Hepatic stellate cell (primary cell): ENCODE measurements around the gene RCAN2.

Experiments
- DNase-seq: peaks from one replicate; pipeline ENCODE4 v3.0.0; 2011; ENCODE audit warnings: low spot score

RCAN2 gene

DNA sequence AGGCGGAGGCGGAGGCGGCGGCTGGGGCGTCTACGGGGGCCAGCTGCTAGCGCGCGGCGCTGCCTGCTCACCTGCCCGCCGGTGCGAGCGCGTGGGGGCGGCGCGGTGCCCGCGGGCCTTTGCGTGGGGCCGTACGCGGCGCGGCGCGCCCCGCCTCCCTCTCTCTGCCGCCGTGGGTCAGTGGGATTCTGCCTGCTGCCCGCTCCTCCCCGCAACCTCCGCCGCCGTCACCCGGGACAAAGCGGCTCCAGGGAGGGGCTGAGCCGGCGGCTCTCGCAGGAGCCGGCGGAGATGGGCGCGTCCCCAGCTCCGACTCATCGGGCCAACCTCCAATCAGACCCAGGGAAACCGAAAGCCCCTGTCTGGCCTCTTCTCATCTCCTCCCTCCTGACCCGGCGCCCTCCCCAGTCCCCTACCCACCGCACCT is at the start of gene RCAN2:
RCAN2 (minus strand) TSS at position 249 of the 427 bp plus-strand sequence.
- DNase-seq, result peak; percentile 83

GRCh38 chr6:46539866-46540265 is 48.6 kb upstream of the RCAN2 start:
- DNase-seq, result no peak

DNA sequence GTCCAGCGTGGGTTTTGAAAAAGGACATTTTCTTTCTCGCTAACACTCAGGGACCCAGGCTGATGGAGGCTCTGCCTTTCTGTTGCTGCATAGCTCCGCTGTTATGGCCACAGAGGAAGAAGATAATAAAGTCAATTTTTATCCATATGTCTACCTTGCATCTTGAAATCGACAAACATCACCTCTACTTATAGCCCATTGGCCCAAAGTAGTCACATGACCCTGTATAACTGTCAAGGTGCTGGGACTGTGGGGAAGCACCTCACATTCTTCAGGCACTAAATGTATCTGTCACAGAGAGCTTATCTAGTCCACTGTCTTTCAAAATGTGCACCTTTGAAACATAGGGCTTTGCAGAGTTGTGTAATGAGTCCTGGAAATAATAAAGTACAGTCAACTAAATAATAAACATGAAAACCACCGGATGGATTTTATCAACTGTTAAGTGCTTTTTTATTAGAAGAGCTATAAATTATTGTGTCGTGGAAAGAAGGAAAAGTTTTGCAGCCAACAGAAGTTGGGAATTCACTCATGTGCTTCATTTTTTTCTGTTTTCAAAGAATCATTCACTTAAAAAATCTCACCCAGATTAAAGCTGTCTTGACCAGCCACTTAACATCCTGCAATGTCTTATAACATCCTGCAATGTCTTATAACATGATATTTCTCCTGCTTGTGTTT is 47.7 kb upstream of the RCAN2 start:
- no peak for DNase-seq

- peak; percentile 6 for DNase-seq
Measured at GRCh38 chr6:46530896-46531295, 39.6 kb upstream of the RCAN2 start.

DNA sequence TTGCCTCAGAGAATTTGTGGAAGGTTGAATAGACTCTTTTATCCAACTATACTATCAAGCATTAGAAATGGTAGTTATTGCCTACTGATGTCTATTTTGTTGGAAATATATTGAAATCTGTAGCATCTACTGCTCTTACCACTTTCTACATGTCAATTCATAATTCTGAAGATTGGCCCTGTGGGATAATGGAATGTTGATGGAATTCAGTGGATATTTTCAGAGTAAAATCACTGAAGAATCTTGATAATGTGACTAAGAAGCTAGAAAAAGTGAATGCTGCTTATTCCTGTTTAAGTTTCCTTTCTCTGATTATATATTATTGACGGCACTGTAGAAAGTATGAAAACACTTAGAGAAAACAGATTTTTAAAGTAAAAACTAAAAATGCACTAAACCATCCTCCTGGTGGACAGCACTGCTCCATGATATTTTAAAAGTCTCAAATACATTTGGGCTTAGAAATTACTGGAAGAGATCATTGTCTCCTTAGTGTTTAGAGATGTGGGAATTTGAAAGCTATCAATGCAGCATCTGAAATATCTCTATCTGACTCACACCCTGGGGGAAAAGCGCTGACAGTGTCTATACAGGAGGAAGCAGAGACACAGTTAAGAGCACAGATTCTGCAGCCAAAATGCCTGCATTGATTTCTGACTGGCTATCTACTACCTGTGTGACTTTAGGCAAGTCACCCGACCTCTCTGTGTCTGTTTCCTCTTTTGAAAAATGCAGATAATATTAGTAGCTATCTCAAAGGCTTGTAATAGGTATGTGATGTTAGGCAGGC is 37.9 kb upstream of the RCAN2 start:
- peak; percentile 8 for DNase-seq

DNA sequence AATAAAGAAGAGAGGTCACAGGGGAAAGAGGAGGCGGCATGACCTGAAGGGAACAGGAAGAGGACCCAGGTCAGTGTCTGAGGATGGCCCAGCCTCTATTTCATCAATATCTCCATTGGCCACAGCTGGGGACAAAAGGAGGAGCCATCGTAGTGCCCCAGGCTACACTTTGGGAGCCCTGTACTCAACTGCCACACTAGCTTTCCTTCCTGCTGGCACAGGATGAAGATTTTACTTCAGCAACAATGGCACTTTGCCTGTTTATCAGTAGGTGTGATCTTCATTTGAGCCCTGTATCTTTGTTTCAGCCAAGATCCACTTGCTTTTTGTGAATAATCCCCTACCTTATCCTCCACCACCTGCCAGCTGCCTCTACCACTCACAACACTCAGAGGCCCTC is 35.4 kb upstream of the RCAN2 start:
- DNase-seq, result no peak

- no peak for DNase-seq
Measured at GRCh38 chr6:46525583-46525982, 34.3 kb upstream of the RCAN2 start.

- DNase-seq, result peak; percentile 9
Measured at GRCh38 chr6:46521464-46521971, 30.3 kb upstream of the RCAN2 start.

DNA sequence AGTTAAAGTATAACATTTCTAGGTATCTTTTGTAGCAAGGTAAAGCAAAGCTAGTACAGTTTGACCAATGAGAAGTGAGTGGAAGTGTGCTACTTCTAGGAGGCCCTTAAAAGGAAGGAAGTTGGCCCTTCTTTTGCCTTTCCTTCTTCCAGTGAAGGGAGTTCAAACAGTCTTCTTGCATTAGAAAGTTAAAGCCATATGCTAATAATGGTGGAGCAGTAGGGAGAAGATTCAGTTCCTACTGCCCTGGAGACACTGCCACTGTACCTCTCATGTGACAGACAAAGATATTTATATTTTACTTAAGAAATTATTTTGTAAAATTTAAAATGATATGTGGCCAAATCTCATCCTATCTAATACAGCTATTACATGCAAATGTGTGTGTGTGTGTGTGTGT is 26.0 kb upstream of the RCAN2 start:
- DNase-seq, result no peak

DNA sequence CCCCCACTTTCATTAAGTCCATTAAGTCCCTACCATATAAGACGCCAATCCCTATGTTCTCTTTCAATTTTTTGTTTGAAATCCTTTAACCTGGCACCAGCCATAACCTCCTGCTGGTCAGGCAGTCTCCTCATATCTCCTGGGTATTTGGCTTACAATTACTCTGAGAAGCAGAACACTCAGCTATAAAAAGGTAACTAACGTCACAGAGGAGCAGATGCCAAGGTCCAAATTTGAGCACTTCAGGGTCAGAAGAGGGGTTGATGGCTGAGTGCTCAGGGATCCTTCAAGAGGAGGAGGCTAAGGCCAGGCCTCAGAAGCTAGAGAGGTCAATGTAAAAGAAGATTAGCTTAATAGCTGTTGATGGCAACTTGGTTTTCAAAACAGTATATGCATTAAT is 22.3 kb upstream of the RCAN2 start:
- DNase-seq, result no peak

- no peak for DNase-seq
Measured at GRCh38 chr6:46511320-46511719, 20.1 kb upstream of the RCAN2 start.

- peak; percentile 25 for DNase-seq
Measured at GRCh38 chr6:46510651-46511050, 19.4 kb upstream of the RCAN2 start.

DNA sequence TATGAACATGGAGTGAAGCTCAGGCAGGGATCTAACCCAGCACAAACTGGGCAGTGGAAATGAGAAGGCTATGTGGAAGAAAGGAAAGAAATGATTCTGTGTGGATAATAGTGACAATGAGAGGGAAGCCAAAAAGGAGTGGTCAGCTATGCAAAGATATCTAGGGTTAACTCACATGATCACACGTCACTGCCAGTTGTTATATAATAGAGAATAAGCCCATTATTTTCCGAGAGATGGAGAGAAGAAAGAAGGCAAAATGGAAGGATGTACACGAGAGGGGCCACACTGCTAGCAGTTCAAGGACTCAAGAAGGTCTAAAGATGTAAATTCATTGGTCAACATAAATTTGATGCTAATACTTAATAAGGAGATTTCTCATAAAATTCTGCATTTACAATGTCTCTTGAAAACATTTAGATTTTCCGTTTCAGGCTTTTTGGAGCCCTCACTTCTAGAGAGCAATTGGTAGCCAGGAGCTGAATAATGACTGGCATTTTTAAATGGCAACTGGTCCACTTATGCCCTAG is 18.8 kb upstream of the RCAN2 start:
- DNase-seq, result no peak

DNA sequence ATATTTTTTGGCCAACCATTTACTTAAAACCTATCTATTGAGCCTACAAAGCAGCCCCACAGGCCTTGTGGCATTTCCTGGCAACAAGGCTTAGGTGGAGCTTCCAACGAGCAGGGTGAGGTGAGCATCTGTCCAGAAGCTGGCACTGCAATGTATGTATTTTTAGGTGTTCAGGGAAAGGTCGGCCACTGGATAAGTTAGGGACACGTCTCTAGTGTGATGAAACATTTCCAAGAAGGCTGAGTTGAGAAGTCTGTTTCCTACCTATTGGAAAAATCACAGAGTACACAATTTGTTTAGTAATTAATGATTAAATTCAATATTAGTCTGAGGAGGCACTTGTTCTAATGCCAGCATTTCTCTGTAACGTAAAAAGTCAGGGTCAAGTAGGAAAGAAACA is 17.8 kb upstream of the RCAN2 start:
- DNase-seq, result no peak

DNA sequence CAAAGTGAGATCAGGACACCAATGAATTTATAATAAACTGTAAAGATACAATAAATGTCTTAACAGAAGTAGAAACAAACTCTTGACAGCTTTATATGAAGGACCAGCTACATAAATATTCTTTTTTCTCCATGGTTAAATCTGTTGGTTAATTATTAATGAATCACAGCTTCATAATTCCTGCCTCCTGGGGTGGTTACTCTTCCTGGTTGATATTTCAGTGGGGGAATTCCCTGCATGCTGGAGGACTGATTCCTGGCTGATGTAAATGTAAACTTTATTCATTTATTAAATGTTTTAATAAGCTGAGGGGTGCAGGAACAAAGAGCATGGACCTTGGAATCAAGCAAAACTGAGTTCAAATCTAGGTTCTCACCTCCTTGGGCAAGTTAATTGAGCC is 16.2 kb upstream of the RCAN2 start:
- no peak for DNase-seq

DNA sequence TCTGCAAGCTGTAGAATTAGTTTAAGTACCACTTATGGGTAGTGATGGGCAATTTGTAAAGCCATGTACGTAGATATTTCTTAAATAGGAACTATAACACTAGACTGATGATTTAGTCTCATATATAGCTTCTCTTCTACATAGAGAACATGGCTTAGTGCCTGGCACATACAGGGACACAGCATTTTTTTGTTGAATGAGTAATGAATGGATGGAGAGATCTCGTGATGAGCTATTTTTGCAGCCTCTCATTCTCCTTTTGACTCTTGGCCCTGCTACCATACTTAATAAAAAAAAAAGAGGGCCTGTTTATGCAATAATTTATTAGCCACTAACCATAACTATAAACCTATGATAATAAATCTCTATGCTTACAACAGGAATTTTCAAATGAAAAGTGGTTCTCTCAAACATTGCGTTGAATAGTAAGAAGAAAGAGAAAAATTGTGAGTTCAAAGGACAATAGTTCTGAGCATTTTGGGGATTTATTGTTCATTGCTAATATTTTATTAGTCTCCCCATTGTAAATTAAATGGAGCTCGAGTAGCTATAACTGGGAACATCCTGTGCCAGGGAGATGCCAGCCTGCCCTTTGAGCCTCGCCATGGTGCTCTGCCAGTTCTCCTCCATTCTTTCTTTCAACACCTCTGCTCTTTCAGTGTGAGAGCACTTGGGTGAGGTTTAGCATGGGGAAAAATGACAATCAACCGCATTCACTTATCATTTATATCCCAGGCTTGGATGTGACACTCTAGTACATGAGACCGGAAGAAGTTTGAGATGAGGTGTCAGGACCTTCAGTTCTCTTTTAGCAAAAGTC is 14.7 kb upstream of the RCAN2 start:
- no peak for DNase-seq

DNA sequence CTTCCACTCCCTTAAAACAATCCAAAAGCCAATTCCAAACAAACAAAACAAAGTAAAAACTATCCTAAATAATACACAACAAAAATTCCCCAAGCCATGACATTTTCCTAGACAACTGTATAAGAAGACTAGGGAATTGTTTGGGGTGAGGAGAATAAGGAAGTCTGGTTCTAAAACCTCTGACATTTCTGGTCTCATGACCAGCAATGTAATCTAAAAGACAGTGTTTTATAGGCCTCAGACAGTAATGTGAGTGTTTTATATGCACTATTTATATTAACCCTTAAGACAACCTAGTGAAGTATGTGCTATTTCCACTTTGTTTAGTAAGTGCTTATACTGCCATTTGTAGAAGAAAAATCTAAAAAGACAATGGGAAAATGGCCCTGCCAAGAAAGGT is 13.0 kb upstream of the RCAN2 start:
- DNase-seq, result no peak

- DNase-seq, result no peak
Measured at GRCh38 chr6:46502486-46503119, 11.4 kb upstream of the RCAN2 start.

DNA sequence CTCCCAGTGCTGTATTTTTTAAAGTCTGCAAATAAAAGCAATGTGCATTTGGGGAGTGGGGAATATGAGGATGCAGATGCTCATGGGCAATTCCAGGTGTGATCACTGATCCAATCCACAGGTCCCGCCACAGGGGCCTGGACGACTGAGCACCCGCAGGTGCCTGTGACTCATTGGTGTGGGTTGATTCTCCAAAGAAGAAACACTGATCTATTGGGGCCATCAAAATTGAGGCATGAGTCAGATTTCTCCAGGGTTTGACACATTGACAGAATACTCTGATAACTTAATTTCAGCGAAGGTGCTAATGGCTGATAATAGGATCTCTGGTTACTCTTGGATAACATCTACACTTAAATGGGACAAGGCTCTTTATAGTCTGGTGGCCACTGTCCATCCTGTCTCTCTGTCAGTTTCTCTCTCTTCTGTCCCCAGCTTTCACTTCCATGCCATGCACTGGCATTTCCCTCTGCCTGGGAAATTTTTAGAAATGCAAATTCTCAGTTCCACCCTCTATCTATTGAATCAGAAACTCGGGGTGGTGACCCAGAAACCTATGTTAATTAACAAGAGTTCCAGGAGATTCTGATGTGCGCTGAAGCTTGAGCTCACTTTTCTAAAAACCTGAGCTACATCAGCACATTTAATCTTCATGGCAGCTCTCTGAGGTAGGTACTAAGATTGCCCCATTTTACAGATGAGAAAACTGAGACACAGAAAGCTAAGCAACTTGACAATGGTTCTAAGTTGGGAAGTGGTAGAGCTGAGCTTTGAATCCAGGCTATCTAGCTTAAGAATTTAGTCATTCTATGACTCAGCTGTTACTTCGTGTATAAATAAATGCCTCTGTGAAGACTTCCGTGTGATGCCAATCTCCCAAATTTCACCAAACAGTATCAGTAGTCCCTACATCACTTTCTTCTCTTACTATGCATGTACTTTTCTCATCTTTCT is 10.2 kb upstream of the RCAN2 start:
- DNase-seq, result peak; percentile 9

- no peak for DNase-seq
Measured at GRCh38 chr6:46500382-46500781, 9.1 kb upstream of the RCAN2 start.
